K562 (cell line): ENCODE results near the gene SOX6. TPM values are rescaled to one million over a fixed set of nuclear protein-coding genes. Genes with fewer than 3 reads are reported as not detected.
A peak's percentile ranks its signal among the peaks of the same experiment; 100 is the strongest.

ENCODE experiments used
- ARID1B ChIP-seq: fragments of 450-650 bp; IDR thresholded peaks from 2 replicates; pipeline ENCODE4 v1.6.1; 2016; ENCODE audit warnings: antibody characterized with exemption, mild to moderate bottlenecking, inconsistent platforms
- BMI1 ChIP-seq: fragments of 150-350 bp; IDR thresholded peaks from 2 replicates; pipeline ENCODE4 v1.6.1; 2014; ENCODE audit warnings: low read length
- GTF2E2 ChIP-seq: fragments of 200-800 bp; sonication (Bioruptor generic); IDR thresholded peaks from 2 replicates; pipeline ENCODE4 v1.6.1; 2016; ENCODE audit warnings: missing genetic modification characterization, missing compliant biosample characterization
- MEIS2 ChIP-seq: fragments of 450-650 bp; IDR thresholded peaks from 2 replicates; pipeline ENCODE4 v1.6.1; 2014; ENCODE audit warnings: mild to moderate bottlenecking; ENCODE audit not compliant: partially characterized antibody
- MNT ChIP-seq, 2 experiments: fragments of 450-650 bp; conservative IDR thresholded peaks; 2 replicates each; pipeline ENCODE4 v1.6.1; 2017; ENCODE audit warnings: mild to moderate bottlenecking in 2 of 2, moderate library complexity in 2 of 2
- SMAD2 ChIP-seq: fragments of 150-350 bp; IDR thresholded peaks from 2 replicates; pipeline ENCODE4 v1.6.1; 2014; ENCODE audit warnings: low read depth, mild to moderate bottlenecking, low read length
- TAF9B ChIP-seq: fragments of 450-650 bp; IDR thresholded peaks from 2 replicates; pipeline ENCODE4 v1.6.1; 2018; ENCODE audit warnings: mild to moderate bottlenecking; ENCODE audit not compliant: partially characterized antibody
- ZNF41 ChIP-seq: fragments of 250-450 bp; sonication (Bioruptor Pico); conservative IDR thresholded peaks from 2 replicates; pipeline ENCODE4 v1.4.0; 2020; ENCODE audit warnings: mild to moderate bottlenecking
- polyA plus RNA-seq, 8 experiments: library from polyadenylated mRNA; depleted of rRNA in 4 of 8; stranded (reverse) in 5 of 8; unstranded in 3 of 8; fragments of >200 nt; fragmentation: Nextera tagmentation in 2 of 8; fragmentation: Illumina TruSeq in 1 of 8; extraction: Ambion mirVana in 2 of 8; extraction: Trizol in 1 of 8; gene quantifications; 2 replicates each; pipeline versions ENCODE4 v1.2.1 to v1.2.3, GENCODE V29; 2011 to 2014; ENCODE audit warnings: inconsistent platforms in 1 of 8, missing spikeins in 1 of 8
- total RNA-seq, 7 experiments: library from RNA; depleted of rRNA in 6 of 7; stranded (reverse); fragments of >200 nt in 6 of 7; fragmentation: Illumina TruSeq in 2 of 7; extraction: Trizol in 2 of 7; gene quantifications; 2 replicates each; pipeline versions ENCODE4 v1.2.1 to v1.2.3, GENCODE V29; 2011 to 2021; ENCODE audit warnings: low replicate concordance in 1 of 7
- TF ChIP-seq, protein P1 (sequence below), 2 experiments: fragments of 450-650 bp in 1 of 2; sonication (generic) in 1 of 2; formaldehyde crosslinking in 1 of 2; IDR thresholded peaks; 2 replicates each; pipeline versions ENCODE4 v1.7.1 to v1.9.0; 2016 to 2022; ENCODE audit warnings: inconsistent platforms in 1 of 2, mild to moderate bottlenecking in 1 of 2, missing genetic modification reagents in 1 of 2
- TF ChIP-seq, protein P2 (sequence below): fragments of 450-650 bp; IDR thresholded peaks from 2 replicates; pipeline ENCODE4 v1.6.1; 2016; ENCODE audit warnings: mild to moderate bottlenecking
- TF ChIP-seq, protein P3 (sequence below): sonication (generic); formaldehyde crosslinking; IDR thresholded peaks from 2 replicates; pipeline ENCODE4 v1.4.0; 2020; ENCODE audit warnings: mild to moderate bottlenecking, missing genetic modification reagents

Gene SOX6
- total and polyA plus RNA-seq, 9 of the 15 experiments (the other 6 are each of a cell fraction or from before 2014, with no cell fraction given): 0.89 to 8.7 (median 5.7) TPM

- TF ChIP-seq, protein P1, sequence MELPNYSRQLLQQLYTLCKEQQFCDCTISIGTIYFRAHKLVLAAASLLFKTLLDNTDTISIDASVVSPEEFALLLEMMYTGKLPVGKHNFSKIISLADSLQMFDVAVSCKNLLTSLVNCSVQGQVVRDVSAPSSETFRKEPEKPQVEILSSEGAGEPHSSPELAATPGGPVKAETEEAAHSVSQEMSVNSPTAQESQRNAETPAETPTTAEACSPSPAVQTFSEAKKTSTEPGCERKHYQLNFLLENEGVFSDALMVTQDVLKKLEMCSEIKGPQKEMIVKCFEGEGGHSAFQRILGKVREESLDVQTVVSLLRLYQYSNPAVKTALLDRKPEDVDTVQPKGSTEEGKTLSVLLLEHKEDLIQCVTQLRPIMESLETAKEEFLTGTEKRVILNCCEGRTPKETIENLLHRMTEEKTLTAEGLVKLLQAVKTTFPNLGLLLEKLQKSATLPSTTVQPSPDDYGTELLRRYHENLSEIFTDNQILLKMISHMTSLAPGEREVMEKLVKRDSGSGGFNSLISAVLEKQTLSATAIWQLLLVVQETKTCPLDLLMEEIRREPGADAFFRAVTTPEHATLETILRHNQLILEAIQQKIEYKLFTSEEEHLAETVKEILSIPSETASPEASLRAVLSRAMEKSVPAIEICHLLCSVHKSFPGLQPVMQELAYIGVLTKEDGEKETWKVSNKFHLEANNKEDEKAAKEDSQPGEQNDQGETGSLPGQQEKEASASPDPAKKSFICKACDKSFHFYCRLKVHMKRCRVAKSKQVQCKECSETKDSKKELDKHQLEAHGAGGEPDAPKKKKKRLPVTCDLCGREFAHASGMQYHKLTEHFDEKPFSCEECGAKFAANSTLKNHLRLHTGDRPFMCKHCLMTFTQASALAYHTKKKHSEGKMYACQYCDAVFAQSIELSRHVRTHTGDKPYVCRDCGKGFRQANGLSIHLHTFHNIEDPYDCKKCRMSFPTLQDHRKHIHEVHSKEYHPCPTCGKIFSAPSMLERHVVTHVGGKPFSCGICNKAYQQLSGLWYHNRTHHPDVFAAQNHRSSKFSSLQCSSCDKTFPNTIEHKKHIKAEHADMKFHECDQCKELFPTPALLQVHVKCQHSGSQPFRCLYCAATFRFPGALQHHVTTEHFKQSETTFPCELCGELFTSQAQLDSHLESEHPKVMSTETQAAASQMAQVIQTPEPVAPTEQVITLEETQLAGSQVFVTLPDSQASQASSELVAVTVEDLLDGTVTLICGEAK (IDR thresholded peaks at IDR 0.05): no peak
- TF ChIP-seq, protein P1 (CRISPR knock-in tag; IDR thresholded peaks at IDR 0.05): no peak
- TF ChIP-seq GTF2E2 (tag) (no peak), ZNF41 (CRISPR knock-in tag) (peak; percentile 84), TAF9B (no peak), SMAD2 (no peak), BMI1 (no peak), MNT (conservative IDR thresholded peaks at IDR 0.05) (peak in 1 of 2 experiments; percentile 18; a peak in 1 of 4 replicates), ARID1B (0 out of 2 replicates have a peak, but pooled peaks have one; percentile 19), MEIS2 (peak; percentile 87)
- TF ChIP-seq, protein P2, sequence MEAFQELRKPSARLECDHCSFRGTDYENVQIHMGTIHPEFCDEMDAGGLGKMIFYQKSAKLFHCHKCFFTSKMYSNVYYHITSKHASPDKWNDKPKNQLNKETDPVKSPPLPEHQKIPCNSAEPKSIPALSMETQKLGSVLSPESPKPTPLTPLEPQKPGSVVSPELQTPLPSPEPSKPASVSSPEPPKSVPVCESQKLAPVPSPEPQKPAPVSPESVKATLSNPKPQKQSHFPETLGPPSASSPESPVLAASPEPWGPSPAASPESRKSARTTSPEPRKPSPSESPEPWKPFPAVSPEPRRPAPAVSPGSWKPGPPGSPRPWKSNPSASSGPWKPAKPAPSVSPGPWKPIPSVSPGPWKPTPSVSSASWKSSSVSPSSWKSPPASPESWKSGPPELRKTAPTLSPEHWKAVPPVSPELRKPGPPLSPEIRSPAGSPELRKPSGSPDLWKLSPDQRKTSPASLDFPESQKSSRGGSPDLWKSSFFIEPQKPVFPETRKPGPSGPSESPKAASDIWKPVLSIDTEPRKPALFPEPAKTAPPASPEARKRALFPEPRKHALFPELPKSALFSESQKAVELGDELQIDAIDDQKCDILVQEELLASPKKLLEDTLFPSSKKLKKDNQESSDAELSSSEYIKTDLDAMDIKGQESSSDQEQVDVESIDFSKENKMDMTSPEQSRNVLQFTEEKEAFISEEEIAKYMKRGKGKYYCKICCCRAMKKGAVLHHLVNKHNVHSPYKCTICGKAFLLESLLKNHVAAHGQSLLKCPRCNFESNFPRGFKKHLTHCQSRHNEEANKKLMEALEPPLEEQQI: peak; percentile 53; the same call in 1 of the 2 replicates
- TF ChIP-seq, protein P3, sequence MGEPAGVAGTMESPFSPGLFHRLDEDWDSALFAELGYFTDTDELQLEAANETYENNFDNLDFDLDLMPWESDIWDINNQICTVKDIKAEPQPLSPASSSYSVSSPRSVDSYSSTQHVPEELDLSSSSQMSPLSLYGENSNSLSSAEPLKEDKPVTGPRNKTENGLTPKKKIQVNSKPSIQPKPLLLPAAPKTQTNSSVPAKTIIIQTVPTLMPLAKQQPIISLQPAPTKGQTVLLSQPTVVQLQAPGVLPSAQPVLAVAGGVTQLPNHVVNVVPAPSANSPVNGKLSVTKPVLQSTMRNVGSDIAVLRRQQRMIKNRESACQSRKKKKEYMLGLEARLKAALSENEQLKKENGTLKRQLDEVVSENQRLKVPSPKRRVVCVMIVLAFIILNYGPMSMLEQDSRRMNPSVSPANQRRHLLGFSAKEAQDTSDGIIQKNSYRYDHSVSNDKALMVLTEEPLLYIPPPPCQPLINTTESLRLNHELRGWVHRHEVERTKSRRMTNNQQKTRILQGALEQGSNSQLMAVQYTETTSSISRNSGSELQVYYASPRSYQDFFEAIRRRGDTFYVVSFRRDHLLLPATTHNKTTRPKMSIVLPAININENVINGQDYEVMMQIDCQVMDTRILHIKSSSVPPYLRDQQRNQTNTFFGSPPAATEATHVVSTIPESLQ (CRISPR knock-in tag): no peak
Measured at GRCh38 chr11:16372355-16372754, 16.0 kb upstream of the SOX6 start (continued).
